ENCODE data around the gene SSC5D. TPM values are rescaled to one million over a fixed set of nuclear protein-coding genes. Genes with fewer than 3 reads are reported as not detected.

Gene SSC5D
- total RNA-seq, 2 experiments from 2014 or later, result 0.42 to 1.3 TPM

DNA sequence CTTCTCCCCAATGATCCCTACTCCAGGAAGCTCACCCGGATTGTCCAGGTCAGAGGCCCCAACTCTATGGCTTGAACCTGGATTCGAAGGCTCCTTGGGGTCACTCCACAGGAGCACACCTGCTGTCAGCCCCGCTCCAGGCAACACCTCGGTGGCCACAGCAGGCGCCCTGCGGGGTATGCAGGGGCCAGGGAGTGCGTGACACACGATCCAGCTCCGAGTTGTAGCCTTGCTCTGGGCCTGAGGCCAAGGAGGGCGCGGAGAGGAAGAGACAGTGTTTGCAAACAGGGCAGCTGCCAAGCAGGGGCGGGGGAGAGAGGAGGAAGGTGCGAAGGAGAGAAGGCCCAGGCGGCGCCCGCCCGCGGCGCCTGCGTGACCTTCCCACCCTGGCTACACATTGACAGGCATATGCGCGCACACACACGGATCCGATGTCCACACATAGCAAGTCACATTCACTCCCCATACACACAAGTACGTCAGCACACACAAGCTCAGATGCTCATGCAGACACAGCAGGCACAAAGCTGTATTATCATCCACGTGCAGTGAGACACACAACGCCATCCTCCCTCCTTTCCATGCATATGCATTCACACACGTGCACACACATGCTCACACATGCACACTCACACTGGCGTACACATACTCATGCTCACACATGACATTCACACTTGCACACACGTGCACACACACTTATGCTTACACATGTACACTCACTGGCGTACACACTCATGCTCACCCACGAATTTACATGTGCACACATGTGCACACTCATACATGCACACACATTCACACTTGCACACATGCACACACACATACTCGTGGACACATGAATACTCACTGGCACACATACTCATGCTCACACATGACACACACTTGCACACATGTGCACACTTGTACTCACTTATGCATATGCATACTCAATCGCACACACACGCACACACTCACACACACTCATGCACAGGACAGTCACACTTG, 38.3 kb downstream of the SSC5D start:
- intact Hi-C loops (cut with DNase I, micrococcal nuclease), result no loop called here
- Histone ChIP-seq H3K27ac (ENCODE audit: low read depth in 1 of 2, low read length in 2 of 2) (no peak overlapping the region), H3K36me3 (ENCODE audit: insufficient read depth, low read length) (no peaks in the 10 kb centered on the region), H3K4me1 (ENCODE audit: insufficient read depth, low read length) (no peaks in the 10 kb centered on the region), H3K27me3 (ENCODE audit: control insufficient read depth in 1 of 2, insufficient read depth in 2 of 2, low read length in 2 of 2) (no peaks in the 10 kb centered on the region), H3K9me3 (ENCODE audit: control insufficient read depth in 1 of 2, insufficient read depth in 1 of 2, low read length in 2 of 2) (no peaks in the 10 kb centered on the region), H3K4me3 (ENCODE audit: low read length) (no peak overlapping the region)
- Mint-ChIP-seq H3K9me3 (no peaks in the 10 kb centered on the region), H3K36me3 (ENCODE audit: low read depth) (no peaks in the 10 kb centered on the region), H3K4me1 (ENCODE audit: low read depth) (no peaks in the 10 kb centered on the region), H3K27me3 (no peaks in the 10 kb centered on the region), H3K4me3 (no peak overlapping the region), H3K27ac (no peak overlapping the region)
- ChIA-PET POLR2A (interaction anchor here (1.2 to 1.5 kb wide), 4 partner anchors 73 to 108 kb away, joined by 3 to 5 read pairs (median 4); partner anchors contain the start of genes FIZ1, ZNF784 and ZNF865), CTCF (no interaction called here)
- TF ChIP-seq, protein P1, sequence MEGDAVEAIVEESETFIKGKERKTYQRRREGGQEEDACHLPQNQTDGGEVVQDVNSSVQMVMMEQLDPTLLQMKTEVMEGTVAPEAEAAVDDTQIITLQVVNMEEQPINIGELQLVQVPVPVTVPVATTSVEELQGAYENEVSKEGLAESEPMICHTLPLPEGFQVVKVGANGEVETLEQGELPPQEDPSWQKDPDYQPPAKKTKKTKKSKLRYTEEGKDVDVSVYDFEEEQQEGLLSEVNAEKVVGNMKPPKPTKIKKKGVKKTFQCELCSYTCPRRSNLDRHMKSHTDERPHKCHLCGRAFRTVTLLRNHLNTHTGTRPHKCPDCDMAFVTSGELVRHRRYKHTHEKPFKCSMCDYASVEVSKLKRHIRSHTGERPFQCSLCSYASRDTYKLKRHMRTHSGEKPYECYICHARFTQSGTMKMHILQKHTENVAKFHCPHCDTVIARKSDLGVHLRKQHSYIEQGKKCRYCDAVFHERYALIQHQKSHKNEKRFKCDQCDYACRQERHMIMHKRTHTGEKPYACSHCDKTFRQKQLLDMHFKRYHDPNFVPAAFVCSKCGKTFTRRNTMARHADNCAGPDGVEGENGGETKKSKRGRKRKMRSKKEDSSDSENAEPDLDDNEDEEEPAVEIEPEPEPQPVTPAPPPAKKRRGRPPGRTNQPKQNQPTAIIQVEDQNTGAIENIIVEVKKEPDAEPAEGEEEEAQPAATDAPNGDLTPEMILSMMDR (IDR thresholded peaks at IDR 0.05), result no peak
- DNase-seq (peak in 5 of 14 experiments; percentile 8 to 27 (median 13)), ATAC-seq (ENCODE audit: poor library complexity) (peak; percentile 74)

DNA sequence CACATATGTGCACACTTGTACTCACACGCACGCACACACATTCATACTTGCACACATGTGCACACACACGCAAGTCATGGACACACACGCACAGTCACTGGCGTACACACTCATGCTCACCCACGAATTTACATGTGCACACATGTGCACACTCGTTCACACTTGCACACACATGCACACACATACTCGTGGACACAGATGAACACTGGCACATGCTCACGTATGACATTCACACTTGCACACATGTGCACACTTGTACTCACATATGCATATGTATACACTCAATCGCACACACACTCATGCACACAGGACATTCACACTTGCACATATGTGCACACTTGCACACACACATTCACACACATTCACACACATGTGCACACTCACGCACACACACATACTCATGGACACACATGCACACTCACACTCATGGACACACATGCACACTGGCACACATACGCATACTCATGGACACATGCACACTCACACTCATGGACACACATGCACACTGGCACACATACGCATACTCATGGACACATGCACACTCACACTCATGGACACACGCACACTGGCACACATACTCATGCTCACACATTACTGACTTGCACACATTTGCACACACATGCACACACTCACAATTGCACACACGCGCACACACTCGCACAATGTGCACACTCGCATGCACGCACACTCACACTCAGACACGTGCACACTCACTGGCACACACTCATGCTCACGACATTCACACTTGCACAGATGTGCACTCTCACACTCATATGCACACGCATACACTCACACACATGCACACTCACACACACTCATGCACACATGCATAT, 39.2 kb downstream of the SSC5D start:
- Histone ChIP-seq H3K27me3 (ENCODE audit: control insufficient read depth in 1 of 2, insufficient read depth in 2 of 2, low read length in 2 of 2) (no peaks in the 10 kb centered on the region), H3K27ac (ENCODE audit: low read depth in 1 of 2, low read length in 2 of 2) (no peak overlapping the region), H3K36me3 (ENCODE audit: insufficient read depth, low read length) (no peaks in the 10 kb centered on the region), H3K4me3 (ENCODE audit: low read length) (no peak overlapping the region), H3K9me3 (ENCODE audit: control insufficient read depth in 1 of 2, insufficient read depth in 1 of 2, low read length in 2 of 2) (no peaks in the 10 kb centered on the region), H3K4me1 (ENCODE audit: insufficient read depth, low read length) (no peaks in the 10 kb centered on the region)
- ChIA-PET CTCF (no interaction called here), POLR2A (interaction anchor here (1.2 to 1.5 kb wide), 2 partner anchors 72 to 107 kb away, joined by 3 to 5 read pairs; partner anchors contain the start of gene FIZ1)
- ATAC-seq (ENCODE audit: poor library complexity) (no peak), DNase-seq (no peak)
- Mint-ChIP-seq H3K27ac (no peak overlapping the region), H3K4me3 (no peak overlapping the region), H3K9me3 (no peaks in the 10 kb centered on the region), H3K27me3 (no peaks in the 10 kb centered on the region), H3K4me1 (ENCODE audit: low read depth) (no peaks in the 10 kb centered on the region), H3K36me3 (ENCODE audit: low read depth) (no peaks in the 10 kb centered on the region)
- intact Hi-C loops (cut with DNase I, micrococcal nuclease), result no loop called here
- TF ChIP-seq, protein P1 (IDR thresholded peaks at IDR 0.05), result no peak

DNA sequence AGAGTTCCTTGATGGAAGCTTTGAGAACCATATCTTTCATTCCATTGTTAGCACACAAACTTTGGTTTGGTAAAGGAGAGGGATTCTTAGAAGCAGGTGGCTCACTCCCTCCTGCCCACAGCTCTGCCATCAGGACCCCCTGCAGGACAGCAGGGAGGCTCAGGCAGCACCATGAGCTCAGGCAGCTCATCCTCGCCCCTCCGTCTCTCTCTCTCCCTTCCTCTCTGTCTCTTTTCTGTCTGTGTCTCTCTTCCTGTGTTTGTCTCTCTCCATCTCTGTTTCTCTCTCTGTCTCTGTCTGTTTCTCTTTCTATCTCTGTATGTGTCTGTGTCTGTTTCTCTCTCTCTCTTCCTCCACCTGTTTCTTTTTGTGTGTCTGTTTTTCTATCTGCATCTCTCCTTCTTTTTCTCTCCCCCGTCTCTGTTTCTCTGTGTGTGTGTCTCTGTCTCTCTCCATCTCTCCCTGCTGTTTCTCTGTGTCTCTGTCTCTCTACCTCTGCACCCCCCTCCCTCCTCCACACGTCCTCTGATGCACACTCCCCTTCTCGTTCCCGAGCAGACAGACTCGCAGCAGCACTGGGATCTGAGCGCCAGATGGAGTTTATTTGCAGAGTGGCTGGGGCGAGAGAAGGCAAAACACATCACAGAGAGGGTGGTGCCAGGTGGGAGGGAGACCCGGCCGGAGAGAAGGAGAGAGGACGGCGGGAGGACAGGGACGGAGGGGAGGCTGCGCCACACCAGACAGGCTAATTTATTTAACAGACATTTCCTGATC, 40.0 kb downstream of the SSC5D start:
- no peaks in the 10 kb centered on the region for H3K36me3 Mint-ChIP-seq (ENCODE audit: low read depth)
- ChIA-PET POLR2A (no interaction called here), CTCF (no interaction called here)
- H3K36me3 ChIP-seq (ENCODE audit: insufficient read depth, low read length), result no peaks in the 10 kb centered on the region
- no peaks in the 10 kb centered on the region for H3K27me3 ChIP-seq (ENCODE audit: control insufficient read depth in 1 of 2, insufficient read depth in 2 of 2, low read length in 2 of 2)
- H3K4me3 Mint-ChIP-seq, result no peak overlapping the region
- no peaks in the 10 kb centered on the region for H3K27me3 Mint-ChIP-seq
- intact Hi-C loops (cut with DNase I, micrococcal nuclease), result no loop called here
- TF ChIP-seq, protein P1 (IDR thresholded peaks at IDR 0.05), result no peak
- no peak overlapping the region for H3K27ac ChIP-seq (ENCODE audit: low read depth in 1 of 2, low read length in 2 of 2)
- ATAC-seq (ENCODE audit: poor library complexity), result no peak
- no peak overlapping the region for H3K27ac Mint-ChIP-seq
- no peaks in the 10 kb centered on the region for H3K4me1 Mint-ChIP-seq (ENCODE audit: low read depth)
- H3K4me1 ChIP-seq (ENCODE audit: insufficient read depth, low read length), result no peaks in the 10 kb centered on the region
- no peaks in the 10 kb centered on the region for H3K9me3 Mint-ChIP-seq
- no peak for DNase-seq
- no peaks in the 10 kb centered on the region for H3K9me3 ChIP-seq (ENCODE audit: control insufficient read depth in 1 of 2, insufficient read depth in 1 of 2, low read length in 2 of 2)
- no peak overlapping the region for H3K4me3 ChIP-seq (ENCODE audit: low read length)

All from CD4-positive, alpha-beta T cell (primary cell).